T-cell (primary cell): ENCODE results near the gene TAMALIN. TPM values are rescaled to one million over a fixed set of nuclear protein-coding genes. Genes with fewer than 3 reads are reported as not detected.

Experiments
- ATAC-seq, 4 experiments: fragments of 200-7000 bp in 3 of 4; fragments of 150-1000 bp in 1 of 4; cut with Tn5 transposase; replicated peaks in 1 of 4; 1 replicate in 3 of 4; 2 replicates in 1 of 4; pipeline ENCODE4 v1.10.0; 2021; ENCODE audit warnings: moderate library complexity in 3 of 4, mild to moderate bottlenecking in 2 of 4, moderate number of reproducible peaks in 1 of 4
- CTCF ChIA-PET, 2 donors: fragments of 300-600 bp; sonication (Branson Sonifier 250); formaldehyde crosslinking; loops; one replicate each; lab custom pipeline; 2022; ENCODE audit warnings: antibody characterized with exemption in 2 of 2; lab: Charles Lee
- POLR2A ChIA-PET, 2 donors: fragments of 300-600 bp; sonication (Branson Sonifier 250); formaldehyde crosslinking; loops; one replicate each; lab custom pipeline; 2022; ENCODE audit warnings: antibody characterized with exemption in 2 of 2; lab: Charles Lee
- DNase-seq, 35 experiments: peaks; one replicate each; pipeline versions ENCODE4 v3.0.0 to v3.0.0-alpha.2; 2013 to 2023
- H3K27ac ChIP-seq: one replicate; pipeline ENCODE4 v1.5.1; 2013; ENCODE audit warnings: low read length
- H3K27me3 ChIP-seq, 2 experiments: replicated peaks in 1 of 2; 1 replicate in 1 of 2; 2 replicates in 1 of 2; pipeline versions ENCODE4 v1.6.1 to v1.7.0; 2013; ENCODE audit warnings: low read length in 1 of 2, mixed read lengths in 1 of 2; ENCODE audit not compliant: control insufficient read depth in 2 of 2, insufficient read depth in 2 of 2; ENCODE audit errors: extremely low read depth in 1 of 2
- H3K36me3 ChIP-seq, 2 donors: 1 replicate in 1 of 2; 2 replicates in 1 of 2; pipeline versions ENCODE4 v1.6.1 to v1.7.0; 2013; ENCODE audit warnings: low read length in 1 of 2; ENCODE audit not compliant: control insufficient read depth in 2 of 2, insufficient read depth in 1 of 2; ENCODE audit errors: extremely low read depth in 1 of 2
- H3K4me1 ChIP-seq, 2 experiments: 1 replicate in 1 of 2; 2 replicates in 1 of 2; pipeline versions ENCODE4 v1.6.1 to v1.7.0; 2013; ENCODE audit warnings: low read length in 2 of 2, mixed read lengths in 1 of 2; ENCODE audit not compliant: insufficient read depth in 2 of 2, control insufficient read depth in 1 of 2; ENCODE audit errors: extremely low read depth in 1 of 2
- H3K4me3 ChIP-seq, 2 donors: 1 replicate in 1 of 2; 2 replicates in 1 of 2; pipeline versions ENCODE4 v1.5.1 to v1.7.0; 2013; ENCODE audit warnings: mild to moderate bottlenecking in 2 of 2, low read length in 1 of 2, moderate library complexity in 1 of 2; ENCODE audit not compliant: control insufficient read depth in 1 of 2; ENCODE audit errors: extremely low read depth in 1 of 2
- H3K9me3 ChIP-seq: 2 replicates; pipeline ENCODE4 v1.7.0; 2013
- H3K27ac Mint-ChIP-seq, 2 donors: one replicate each; pipeline ENCODE4 v1.8.0; 2020 to 2021; ENCODE audit warnings: mild to moderate bottlenecking in 2 of 2, mixed read lengths in 2 of 2
- H3K27me3 Mint-ChIP-seq, 2 donors: one replicate each; pipeline ENCODE4 v1.8.0; 2021 to 2022; ENCODE audit warnings: mixed read lengths in 2 of 2
- H3K36me3 Mint-ChIP-seq: one replicate; pipeline ENCODE4 v1.8.0; 2021; ENCODE audit warnings: mixed read lengths
- H3K4me1 Mint-ChIP-seq, 3 donors: one replicate each; pipeline ENCODE4 v1.8.0; 2020 to 2022; ENCODE audit warnings: mixed read lengths in 3 of 3, mild to moderate bottlenecking in 1 of 3
- H3K4me3 Mint-ChIP-seq, 3 donors: one replicate each; pipeline ENCODE4 v1.8.0; 2020 to 2022; ENCODE audit warnings: mild to moderate bottlenecking in 3 of 3, mixed read lengths in 3 of 3, moderate library complexity in 3 of 3
- H3K9me3 Mint-ChIP-seq, 3 donors: one replicate each; pipeline ENCODE4 v1.8.0; 2020 to 2022; ENCODE audit warnings: mixed read lengths in 3 of 3
- WGBS: methylation state at CpG from one replicate; pipeline ENCODE4 v1.1.5; 2013; ENCODE audit warnings: missing lambda C conversion rate; ENCODE audit not compliant: insufficient coverage; 5-methylcytosine and 5-hydroxymethylcytosine counted together
- total RNA-seq, 35 experiments: library from RNA in 6 of 35; stranded (reverse) in 6 of 35; fragments of 120-200 nt in 1 of 35; gene quantifications; one replicate each; pipeline versions ENCODE4 v1.2.1 to v1.2.4 and lab custom pipeline; 2013 to 2026

Gene TAMALIN
- total RNA-seq, 5 donors from 2014 or later (not counting 1 experiment from before 2014, with no cell fraction given): 31.7 to 480 (median 38.4) TPM

DNA sequence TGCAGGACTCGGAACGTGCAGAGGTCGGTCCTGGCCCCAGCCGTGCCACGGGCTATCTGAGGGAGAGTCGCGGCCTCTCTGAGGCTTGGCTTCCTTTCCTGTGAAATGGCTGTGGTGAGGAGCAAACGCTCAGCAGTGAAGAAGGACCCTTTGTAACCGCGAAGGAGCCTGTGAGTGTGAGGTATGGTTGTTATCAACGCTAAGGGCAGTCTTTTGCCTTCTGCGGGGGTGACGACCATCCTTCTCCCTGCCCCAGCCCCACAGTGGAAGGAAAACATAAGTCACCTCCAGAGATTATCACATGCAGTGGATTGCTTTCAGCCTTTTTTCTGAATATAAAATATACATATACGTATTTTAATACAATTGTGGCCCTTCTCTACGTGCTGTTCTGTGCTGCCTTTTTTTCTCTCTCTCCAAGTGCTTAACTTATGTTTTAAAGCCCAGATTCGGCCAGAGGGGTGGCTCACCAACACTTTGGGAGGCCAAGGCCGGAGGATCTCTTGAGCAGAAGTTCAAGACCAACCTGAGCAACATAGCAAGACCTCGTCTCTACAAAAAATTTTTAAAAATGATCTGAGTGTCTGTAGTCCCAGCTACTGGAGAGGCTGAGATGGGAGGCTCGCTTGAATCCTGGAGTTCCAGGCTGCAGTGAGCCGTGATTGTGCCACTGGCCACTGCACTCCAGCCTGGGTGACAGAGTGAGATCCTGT is 17.4 kb downstream of the TAMALIN start:
- H3K36me3 Mint-ChIP-seq: no peaks in the 10 kb centered on the region
- ChIA-PET CTCF (interaction anchor here (0.6 to 5.6 kb wide), 24 partner anchors 7 to 1373 kb away, joined by 3 to 116 read pairs (median 10); partner anchors contain the start of genes TAMALIN (in 2 of the 2), ATG101 (in 1 of the 2) and NR4A1 (in 1 of the 2)), POLR2A (interaction anchor here (0.6 to 1.2 kb wide), 5 partner anchors 12 to 34 kb away, joined by 3 to 11 read pairs (median 6); no protein-coding TSS in a partner anchor)
- Histone ChIP-seq H3K9me3 (no peaks in the 10 kb centered on the region), H3K36me3 (no peaks in the 10 kb centered on the region), H3K4me3 (peak overlapping the region; percentile 49 to 55), H3K27ac (peak overlapping the region; percentile 61), H3K27me3 (peaks cover 0 to 3% of the 10 kb centered on the region in 2 experiments), H3K4me1 (peaks cover 9 to 48% of the 10 kb centered on the region in 2 experiments)
- 28% methylated on average over 13 of the region's 20 CpGs for WGBS
- ATAC-seq: peak; percentile 1 to 11 (median 6)
- no peaks in the 10 kb centered on the region for H3K9me3 Mint-ChIP-seq
- H3K27ac Mint-ChIP-seq: peak overlapping the region; percentile 92 to 96
- DNase-seq: no peak
- H3K4me1 Mint-ChIP-seq: peaks cover 37 to 42% (median 41%) of the 10 kb centered on the region in 3 donors
- peak overlapping the region; percentile 74 to 85 (median 81) for H3K4me3 Mint-ChIP-seq
- H3K27me3 Mint-ChIP-seq: no peaks in the 10 kb centered on the region

DNA sequence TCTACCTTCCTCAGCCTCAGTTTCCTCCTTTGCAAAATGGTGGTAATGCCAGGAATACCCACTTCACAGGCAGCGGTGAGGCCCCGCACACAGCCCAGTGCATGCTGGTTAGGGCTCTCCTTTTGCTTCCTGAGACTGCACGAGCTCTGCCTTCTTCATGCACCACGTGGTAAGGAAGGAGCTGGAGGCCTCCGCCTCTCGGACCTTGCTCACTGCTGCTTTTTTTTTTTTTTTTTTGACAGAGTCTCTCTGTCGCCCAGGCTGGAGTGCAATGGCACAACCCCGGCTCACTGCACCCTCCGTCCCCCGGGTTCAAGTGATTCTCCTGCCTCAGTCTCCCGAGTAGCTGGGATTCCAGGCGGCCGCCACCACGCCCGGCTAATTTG is 18.1 kb downstream of the TAMALIN start:
- ATAC-seq: peak in 1 of 4 experiments; percentile 13

DNA sequence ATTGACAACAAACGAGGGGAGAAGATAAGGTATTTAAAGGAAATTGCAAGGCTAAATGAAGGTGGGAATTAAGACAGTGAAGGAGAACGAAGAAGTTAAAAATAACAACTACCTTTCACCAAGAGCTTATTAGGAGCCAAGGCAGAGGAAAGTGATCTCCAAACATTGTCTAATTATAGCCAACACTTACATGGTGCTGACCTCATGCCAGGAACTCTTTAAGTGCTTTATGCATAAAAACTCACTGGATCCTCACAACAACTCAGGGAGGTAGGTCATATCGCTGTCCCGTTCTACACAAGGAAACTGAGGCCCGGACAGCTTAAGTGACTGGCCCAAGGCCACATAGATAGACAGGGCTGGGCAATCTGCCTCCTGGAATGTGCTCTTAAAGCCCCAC is 19.5 kb downstream of the TAMALIN start:
- Mint-ChIP-seq H3K27ac (peak overlapping the region; percentile 92 to 96), H3K4me3 (no peak overlapping the region)
- 92% methylated on average over 3 of the region's 5 CpGs for WGBS

More for the DNA sequence above, 18.1 kb downstream of the TAMALIN start:
- Mint-ChIP-seq H3K4me1 (peaks cover 37 to 42% (median 40%) of the 10 kb centered on the region in 3 donors), H3K4me3 (peak overlapping the region; percentile 74 to 85 (median 81)), H3K36me3 (no peaks in the 10 kb centered on the region), H3K27ac (peak overlapping the region; percentile 92 to 96), H3K27me3 (no peaks in the 10 kb centered on the region), H3K9me3 (no peaks in the 10 kb centered on the region)
- ChIA-PET CTCF (interaction anchor here (0.6 to 5.6 kb wide), 47 partner anchors 9 to 1372 kb away, joined by 3 to 116 read pairs (median 5); partner anchors contain the start of genes ATG101 (in 2 of the 2), TAMALIN (in 2 of the 2), NR4A1 (in 1 of the 2) and SPRYD3 (in 1 of the 2)), POLR2A (interaction anchor here (0.5 to 1.6 kb wide), 7 partner anchors 18 to 1452 kb away, joined by 3 to 16 read pairs (median 6); partner anchors contain the start of genes ATG101 (in 1 of the 2), NR4A1 (in 1 of the 2) and TAMALIN (in 1 of the 2))
- WGBS: 33% methylated on average over 10 of the region's 15 CpGs
- Histone ChIP-seq H3K36me3 (no peaks in the 10 kb centered on the region), H3K4me1 (peaks cover 9 to 48% of the 10 kb centered on the region in 2 experiments), H3K9me3 (no peaks in the 10 kb centered on the region), H3K27me3 (peaks cover 0 to 3% of the 10 kb centered on the region in 2 experiments), H3K4me3 (peak overlapping the region; percentile 30 to 49), H3K27ac (peak overlapping the region; percentile 61)
- peak in 2 of 35 experiments; percentile 31 to 56 for DNase-seq

DNA sequence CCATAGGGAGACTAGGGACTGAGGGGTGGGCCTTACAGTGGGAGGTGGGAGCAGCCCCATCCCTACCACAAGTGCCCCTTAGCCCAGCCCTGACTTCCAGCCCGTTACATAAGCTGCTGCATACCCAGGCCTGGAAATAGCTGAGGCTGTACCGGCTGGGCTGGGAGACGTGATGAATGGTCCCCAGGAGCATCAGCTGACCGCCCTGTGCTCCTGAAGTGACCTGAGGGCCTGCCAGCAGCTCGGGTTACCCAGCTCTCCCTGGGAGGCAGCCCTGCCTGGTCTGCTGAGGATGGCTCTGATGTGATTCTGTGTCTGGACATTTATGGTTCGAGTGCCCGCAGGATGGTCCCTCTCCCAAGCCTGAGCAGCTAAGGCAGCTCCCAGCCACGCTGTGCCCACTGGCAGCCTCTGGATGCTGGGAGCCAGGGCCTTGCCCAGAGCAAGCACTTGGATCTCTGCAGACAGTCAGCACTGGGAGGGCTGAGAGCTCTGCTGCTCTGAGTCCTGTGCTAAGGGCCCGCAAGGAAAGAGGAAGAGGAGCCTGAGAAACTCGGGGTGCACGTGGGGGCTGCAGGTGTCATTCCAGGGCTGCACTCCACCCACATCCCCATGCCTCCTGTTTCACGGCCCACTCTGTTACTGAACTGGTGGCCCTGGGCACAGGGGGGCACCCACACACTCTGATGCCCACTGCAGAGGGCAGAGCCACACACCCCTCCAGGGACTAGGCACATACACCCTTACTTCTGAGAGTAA is 20.5 kb downstream of the TAMALIN start:
- no peaks in the 10 kb centered on the region for H3K27me3 ChIP-seq
- H3K27me3 Mint-ChIP-seq: no peaks in the 10 kb centered on the region
- ChIA-PET CTCF (interaction anchor here (0.6 to 5.6 kb wide), 7 partner anchors 9 to 58 kb away, joined by 3 to 116 read pairs (median 25); partner anchors contain the start of genes ATG101 (in 1 of the 2) and NR4A1 (in 1 of the 2)), POLR2A (no interaction called here)
- H3K4me3 Mint-ChIP-seq: no peak overlapping the region
- H3K36me3 Mint-ChIP-seq: no peaks in the 10 kb centered on the region
- no peak overlapping the region for H3K27ac Mint-ChIP-seq
- H3K36me3 ChIP-seq: no peaks in the 10 kb centered on the region
- ATAC-seq: no peak
- H3K4me1 ChIP-seq: peaks cover 9 to 40% of the 10 kb centered on the region in 2 experiments
- no peak overlapping the region for H3K27ac ChIP-seq
- H3K4me1 Mint-ChIP-seq: peaks cover 29 to 34% (median 29%) of the 10 kb centered on the region in 3 donors
- H3K4me3 ChIP-seq: no peak overlapping the region
- 88% methylated on average over 9 of the region's 12 CpGs for WGBS
- no peaks in the 10 kb centered on the region for H3K9me3 Mint-ChIP-seq
- DNase-seq: no peak
- H3K9me3 ChIP-seq: no peaks in the 10 kb centered on the region

More for the DNA sequence above, 19.5 kb downstream of the TAMALIN start:
- CTCF ChIA-PET: interaction anchor here (0.6 to 5.6 kb wide), 28 partner anchors 10 to 657 kb away, joined by 3 to 116 read pairs (median 7); partner anchors contain the start of genes ATG101 (in 2 of the 2), TAMALIN (in 2 of the 2) and NR4A1 (in 1 of the 2)
- POLR2A ChIA-PET: interaction anchor here in 1 of 2 donors (1.6 kb wide), 1 partner anchor 26 kb away, joined by 16 read pairs; the partner anchor contains the start of gene NR4A1
- Histone ChIP-seq H3K4me3 (no peak overlapping the region), H3K36me3 (no peaks in the 10 kb centered on the region), H3K4me1 (peaks cover 9 to 38% of the 10 kb centered on the region in 2 experiments), H3K27ac (peak overlapping the region; percentile 61), H3K9me3 (no peaks in the 10 kb centered on the region), H3K27me3 (no peaks in the 10 kb centered on the region)
- Mint-ChIP-seq H3K36me3 (no peaks in the 10 kb centered on the region), H3K4me1 (peaks cover 26 to 30% (median 26%) of the 10 kb centered on the region in 3 donors), H3K27me3 (no peaks in the 10 kb centered on the region), H3K9me3 (no peaks in the 10 kb centered on the region)
- DNase-seq: no peak
- no peak for ATAC-seq

DNA sequence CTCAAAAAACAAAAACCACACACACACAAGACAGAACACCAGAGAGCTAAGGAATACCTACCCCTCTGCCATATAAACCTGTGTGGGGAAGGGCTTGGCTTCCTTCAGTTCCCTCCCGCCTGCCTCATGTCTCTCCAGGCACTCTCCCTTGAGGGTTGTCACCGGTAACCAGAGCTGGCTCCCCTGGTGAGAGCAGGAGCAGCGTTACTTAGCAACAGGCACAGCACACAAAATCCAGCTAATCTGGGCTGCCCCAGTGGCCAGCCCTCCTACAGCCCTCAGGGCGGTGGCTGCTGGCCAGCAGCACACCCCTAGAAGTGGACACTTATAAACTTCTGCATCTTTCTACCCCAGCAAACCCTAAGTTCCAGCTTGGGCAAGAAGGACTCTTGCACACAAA is 22.9 kb downstream of the TAMALIN start:
- no peak overlapping the region for H3K4me3 Mint-ChIP-seq
- Histone ChIP-seq H3K4me3 (no peak overlapping the region), H3K9me3 (no peaks in the 10 kb centered on the region), H3K36me3 (no peaks in the 10 kb centered on the region), H3K4me1 (peaks cover 4 to 36% of the 10 kb centered on the region in 2 experiments), H3K27ac (no peak overlapping the region), H3K27me3 (no peaks in the 10 kb centered on the region)
- no peaks in the 10 kb centered on the region for H3K27me3 Mint-ChIP-seq
- 83% methylated on average over 4 of the region's 4 CpGs for WGBS
- peaks cover 34 to 38% (median 38%) of the 10 kb centered on the region in 3 donors for H3K4me1 Mint-ChIP-seq
- ATAC-seq (no peak), DNase-seq (no peak)
- no peaks in the 10 kb centered on the region for H3K9me3 Mint-ChIP-seq
- ChIA-PET POLR2A (no interaction called here), CTCF (interaction anchor here (0.6 to 1.2 kb wide), 5 partner anchors 26 to 94 kb away, joined by 3 read pairs; no protein-coding TSS in a partner anchor)
- no peaks in the 10 kb centered on the region for H3K36me3 Mint-ChIP-seq
- H3K27ac Mint-ChIP-seq: no peak overlapping the region
